IMR-90 (cell line): ENCODE data around the gene ARL2.

Experiments
- BHLHE40 ChIP-seq: fragments of 150-350 bp; IDR thresholded peaks from 2 replicates; pipeline ENCODE4 v1.6.1; 2016; ENCODE audit warnings: mild to moderate bottlenecking, low read depth, low read length
- CEBPB ChIP-seq: IDR thresholded peaks from 2 replicates; pipeline ENCODE4 v1.6.1; 2012; ENCODE audit warnings: low read depth, low read length, improper control_type of control experiment
- CTCF ChIP-seq: conservative IDR thresholded peaks from 2 replicates; pipeline ENCODE4 v1.5.1; 2012; ENCODE audit warnings: mild to moderate bottlenecking, low read depth, low read length, improper control_type of control experiment
- FOS ChIP-seq: fragments of 150-350 bp; IDR thresholded peaks from 2 replicates; pipeline ENCODE4 v1.6.1; 2016; ENCODE audit warnings: low read depth, low read length
- NFE2L2 ChIP-seq: fragments of 150-350 bp; IDR thresholded peaks from 2 replicates; pipeline ENCODE4 v1.6.1; 2016; ENCODE audit warnings: low read depth, mild to moderate bottlenecking, low read length
- POLR2A ChIP-seq: IDR thresholded peaks from 2 replicates; pipeline ENCODE4 v1.6.1; 2012; ENCODE audit warnings: mild to moderate bottlenecking, low read depth, low read length
- RAD21 ChIP-seq: IDR thresholded peaks from 2 replicates; pipeline ENCODE4 v1.6.1; 2012; ENCODE audit warnings: low read length, improper control_type of control experiment
- RCOR1 ChIP-seq: IDR thresholded peaks from 2 replicates; pipeline ENCODE4 v1.6.1; 2012; ENCODE audit warnings: mild to moderate bottlenecking, low read length, improper control_type of control experiment; ENCODE audit not compliant: insufficient replicate concordance
- RFX5 ChIP-seq: IDR thresholded peaks from 2 replicates; pipeline ENCODE4 v1.8.0; 2012; ENCODE audit warnings: low read depth, mild to moderate bottlenecking, low read length, moderate library complexity
- USF2 ChIP-seq: fragments of 150-350 bp; IDR thresholded peaks from 2 replicates; pipeline ENCODE4 v1.6.1; 2017; ENCODE audit warnings: mild to moderate bottlenecking, antibody characterized with exemption, low read length, low read depth

- TF ChIP-seq POLR2A (no peak), USF2 (no peak), CTCF (no peak), BHLHE40 (no peak), RAD21 (no peak), NFE2L2 (no peak), FOS (no peak), RFX5 (no peak), CEBPB (no peak), RCOR1 (no peak)
Measured at GRCh38 chr11:65057526-65057925, 43.6 kb downstream of the ARL2 start.
